Stimulated activated CD8-positive, alpha-beta memory T cell treated with anti-CD3 and anti-CD28 coated beads, Interleukin-12 subunit alpha, Interleukin-12 subunit beta, amount 100 ng/mL, for 4 hours (primary cell): ENCODE data around the gene TNS3.

Experiments
- DNase-seq: peaks from one replicate; pipeline ENCODE4 v3.0.0-alpha.2; 2020; ENCODE audit warnings: low read depth

The TNS3 gene

GRCh38 chr7:47382200-47382599 is 199.7 kb downstream of the TNS3 start:
- no peak for DNase-seq

GRCh38 chr7:47381134-47381495 is 200.8 kb downstream of the TNS3 start:
- DNase-seq = no peak

GRCh38 chr7:47380325-47381133 is 201.4 kb downstream of the TNS3 start:
- DNase-seq = no peak

- DNase-seq = no peak
Measured at GRCh38 chr7:47379629-47380324, 202.1 kb downstream of the TNS3 start.

- no peak for DNase-seq
Measured at GRCh38 chr7:47378728-47379395, 203.0 kb downstream of the TNS3 start.

GRCh38 chr7:47377741-47378140 is 204.2 kb downstream of the TNS3 start:
- no peak for DNase-seq

- no peak for DNase-seq
Measured at GRCh38 chr7:47376991-47377616, 204.8 kb downstream of the TNS3 start.

- no peak for DNase-seq
Measured at GRCh38 chr7:47375121-47375938, 206.6 kb downstream of the TNS3 start.

- DNase-seq = no peak
Measured at GRCh38 chr7:47374538-47374937, 207.4 kb downstream of the TNS3 start.

- no peak for DNase-seq
Measured at GRCh38 chr7:47373871-47374451, 207.9 kb downstream of the TNS3 start.

- no peak for DNase-seq
Measured at GRCh38 chr7:47371733-47372368, 210.1 kb downstream of the TNS3 start.

GRCh38 chr7:47371317-47371716 is 210.6 kb downstream of the TNS3 start:
- no peak for DNase-seq

- no peak for DNase-seq
Measured at GRCh38 chr7:47370461-47371042, 211.4 kb downstream of the TNS3 start.

GRCh38 chr7:47369736-47370135 is 212.2 kb downstream of the TNS3 start:
- DNase-seq = no peak

- DNase-seq = no peak
Measured at GRCh38 chr7:47368190-47368812, 213.6 kb downstream of the TNS3 start.

GRCh38 chr7:47367369-47367768 is 214.5 kb downstream of the TNS3 start:
- DNase-seq = no peak

GRCh38 chr7:47366960-47367359 is 215.0 kb downstream of the TNS3 start:
- DNase-seq = no peak

- no peak for DNase-seq
Measured at GRCh38 chr7:47366211-47366610, 215.7 kb downstream of the TNS3 start.

GRCh38 chr7:47362984-47363383 is 218.9 kb downstream of the TNS3 start:
- no peak for DNase-seq

GRCh38 chr7:47361746-47362215 is 220.1 kb downstream of the TNS3 start:
- no peak for DNase-seq
